ENCODE results near the gene ZFP82. TPM values are rescaled to one million over a fixed set of nuclear protein-coding genes. Genes with fewer than 3 reads are reported as not detected.

Gene ZFP82
- total RNA-seq, 1 experiment from 2014 or later: 0.36 TPM

DNA sequence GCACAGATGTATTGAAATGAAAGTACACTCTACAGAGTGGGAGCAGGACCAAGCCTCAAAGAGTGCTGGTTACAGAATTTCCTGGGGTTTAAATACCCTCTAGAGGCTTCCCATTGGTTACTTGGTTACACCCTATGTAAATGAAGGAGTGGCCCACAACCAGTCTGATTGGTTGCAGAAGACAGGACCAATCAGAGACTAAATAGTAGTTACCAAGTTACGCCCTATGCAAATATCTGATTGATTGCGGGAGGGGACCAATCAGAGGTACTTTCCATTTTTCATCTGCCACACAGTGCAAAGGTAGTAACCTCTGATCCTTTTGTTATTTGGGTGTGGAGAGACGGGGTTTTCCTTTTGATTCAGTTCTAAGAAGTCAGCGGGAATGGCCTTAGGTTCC is 5.5 kb upstream of the ZFP82 start:
- intact Hi-C loops (cut with micrococcal nuclease): no loop called here
- H2AFZ ChIP-seq (ENCODE audit: low read length): no peak overlapping the region

DNA sequence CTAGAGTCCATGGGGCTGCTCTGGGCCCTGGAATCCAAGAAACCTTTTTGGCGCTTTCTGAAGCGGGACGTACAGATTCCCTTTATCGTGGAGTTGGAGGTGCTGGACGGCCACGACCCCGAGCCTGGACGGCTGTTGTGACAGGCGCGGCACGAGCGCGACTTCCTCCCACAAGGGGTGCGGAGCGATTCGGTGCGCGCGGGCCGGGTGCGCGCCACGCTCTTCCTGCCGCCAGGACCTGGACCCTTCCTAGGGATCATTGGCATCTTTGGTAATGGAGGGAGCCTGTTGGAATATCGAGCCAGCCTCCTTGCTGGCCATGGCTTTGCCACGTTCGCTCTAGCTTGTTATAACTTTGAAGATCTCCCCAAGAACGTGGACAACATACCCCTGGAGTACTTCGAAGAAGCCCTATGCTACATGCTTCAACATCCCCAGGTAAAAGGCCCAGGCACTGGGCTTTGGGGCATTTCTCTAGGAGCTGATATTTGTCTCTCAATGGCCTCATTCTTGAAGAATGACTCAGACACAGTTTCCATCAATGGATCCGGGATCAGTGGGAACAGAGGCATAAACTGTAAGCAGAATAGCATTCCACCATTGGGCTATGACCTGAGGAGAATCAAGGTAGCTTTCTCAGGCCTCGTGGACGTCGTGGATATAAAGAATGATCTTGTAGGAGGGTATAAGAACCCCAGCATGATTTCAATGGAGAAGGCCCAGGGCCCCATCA is 3.5 kb upstream of the ZFP82 start:
- no peak for TF ChIP-seq EZH2 (IDR thresholded peaks at IDR 0.05; ENCODE audit: low read length, unreplicated experiment)
- TF ChIP-seq, protein P1, sequence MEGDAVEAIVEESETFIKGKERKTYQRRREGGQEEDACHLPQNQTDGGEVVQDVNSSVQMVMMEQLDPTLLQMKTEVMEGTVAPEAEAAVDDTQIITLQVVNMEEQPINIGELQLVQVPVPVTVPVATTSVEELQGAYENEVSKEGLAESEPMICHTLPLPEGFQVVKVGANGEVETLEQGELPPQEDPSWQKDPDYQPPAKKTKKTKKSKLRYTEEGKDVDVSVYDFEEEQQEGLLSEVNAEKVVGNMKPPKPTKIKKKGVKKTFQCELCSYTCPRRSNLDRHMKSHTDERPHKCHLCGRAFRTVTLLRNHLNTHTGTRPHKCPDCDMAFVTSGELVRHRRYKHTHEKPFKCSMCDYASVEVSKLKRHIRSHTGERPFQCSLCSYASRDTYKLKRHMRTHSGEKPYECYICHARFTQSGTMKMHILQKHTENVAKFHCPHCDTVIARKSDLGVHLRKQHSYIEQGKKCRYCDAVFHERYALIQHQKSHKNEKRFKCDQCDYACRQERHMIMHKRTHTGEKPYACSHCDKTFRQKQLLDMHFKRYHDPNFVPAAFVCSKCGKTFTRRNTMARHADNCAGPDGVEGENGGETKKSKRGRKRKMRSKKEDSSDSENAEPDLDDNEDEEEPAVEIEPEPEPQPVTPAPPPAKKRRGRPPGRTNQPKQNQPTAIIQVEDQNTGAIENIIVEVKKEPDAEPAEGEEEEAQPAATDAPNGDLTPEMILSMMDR (conservative IDR thresholded peaks at IDR 0.05; ENCODE audit: low read depth, low read length): no peak
- TF ChIP-seq EZH2phosphoT487 (IDR thresholded peaks at IDR 0.05; ENCODE audit: borderline replicate concordance, low read length): no peak
- H3K9me3 ChIP-seq (ENCODE audit: low read length): no peaks in the 10 kb centered on the region
- no peaks in the 10 kb centered on the region for H3K4me1 ChIP-seq (ENCODE audit: insufficient read depth, low read length)
- no peak overlapping the region for H2AFZ ChIP-seq (ENCODE audit: low read length)
- intact Hi-C loops (cut with micrococcal nuclease): no loop called here
- no peak overlapping the region for H3K27ac ChIP-seq (ENCODE audit: low read length)
- POLR2A ChIA-PET (ENCODE audit: unreplicated experiment): no interaction called here
- peaks cover 9% of the 10 kb centered on the region; the same call in 1 of the 2 replicates for H3K79me2 ChIP-seq (ENCODE audit: low read length)
- CTCF ChIA-PET: no interaction called here
- H4K20me1 ChIP-seq (ENCODE audit: low read length): no peaks in the 10 kb centered on the region
- DNase-seq: no peak
- no peaks in the 10 kb centered on the region for H3F3A ChIP-seq (ENCODE audit: low read length, unreplicated experiment)
- no peaks in the 10 kb centered on the region for H3K36me3 ChIP-seq (ENCODE audit: low read depth, low read length)
- no peak for ATAC-seq
- no TSS peak for BruUV-seq (replicated peaks)
- H3K27me3 ChIP-seq (ENCODE audit: low read length): no peaks in the 10 kb centered on the region
- H3K9ac ChIP-seq (ENCODE audit: low read length): no peak overlapping the region
- H3K4me3 ChIP-seq (ENCODE audit: low read length): no peak overlapping the region
- H3K9me2 ChIP-seq (replicated peaks; ENCODE audit: low read length): no peaks in the 10 kb centered on the region
- H3K4me2 ChIP-seq (ENCODE audit: low read length): no peak overlapping the region

More for the DNA sequence above, 5.5 kb upstream of the ZFP82 start:
- no peak overlapping the region for H3K27ac ChIP-seq (ENCODE audit: low read length)
- POLR2A ChIA-PET (ENCODE audit: unreplicated experiment): no interaction called here
- no peaks in the 10 kb centered on the region for H3K4me1 ChIP-seq (ENCODE audit: insufficient read depth, low read length)
- no peak for TF ChIP-seq EZH2phosphoT487 (IDR thresholded peaks at IDR 0.05; ENCODE audit: borderline replicate concordance, low read length)
- TF ChIP-seq, protein P1 (conservative IDR thresholded peaks at IDR 0.05; ENCODE audit: low read depth, low read length): no peak
- TF ChIP-seq EZH2 (IDR thresholded peaks at IDR 0.05; ENCODE audit: low read length, unreplicated experiment): no peak
- H3K79me2 ChIP-seq (ENCODE audit: low read length): no peaks in the 10 kb centered on the region
- H3K27me3 ChIP-seq (ENCODE audit: low read length): no peaks in the 10 kb centered on the region
- no peak for DNase-seq
- H3K9me2 ChIP-seq (replicated peaks; ENCODE audit: low read length): no peaks in the 10 kb centered on the region
- H3F3A ChIP-seq (ENCODE audit: low read length, unreplicated experiment): no peaks in the 10 kb centered on the region
- no peaks in the 10 kb centered on the region for H3K36me3 ChIP-seq (ENCODE audit: low read depth, low read length)
- CTCF ChIA-PET: no interaction called here
- H3K4me2 ChIP-seq (ENCODE audit: low read length): no peak overlapping the region
- H3K9me3 ChIP-seq (ENCODE audit: low read length): no peaks in the 10 kb centered on the region
- H3K4me3 ChIP-seq (ENCODE audit: low read length): no peak overlapping the region
- ATAC-seq: no peak
- BruUV-seq (replicated peaks): no TSS peak
- no peak overlapping the region for H3K9ac ChIP-seq (ENCODE audit: low read length)
- H4K20me1 ChIP-seq (ENCODE audit: low read length): no peaks in the 10 kb centered on the region

DNA sequence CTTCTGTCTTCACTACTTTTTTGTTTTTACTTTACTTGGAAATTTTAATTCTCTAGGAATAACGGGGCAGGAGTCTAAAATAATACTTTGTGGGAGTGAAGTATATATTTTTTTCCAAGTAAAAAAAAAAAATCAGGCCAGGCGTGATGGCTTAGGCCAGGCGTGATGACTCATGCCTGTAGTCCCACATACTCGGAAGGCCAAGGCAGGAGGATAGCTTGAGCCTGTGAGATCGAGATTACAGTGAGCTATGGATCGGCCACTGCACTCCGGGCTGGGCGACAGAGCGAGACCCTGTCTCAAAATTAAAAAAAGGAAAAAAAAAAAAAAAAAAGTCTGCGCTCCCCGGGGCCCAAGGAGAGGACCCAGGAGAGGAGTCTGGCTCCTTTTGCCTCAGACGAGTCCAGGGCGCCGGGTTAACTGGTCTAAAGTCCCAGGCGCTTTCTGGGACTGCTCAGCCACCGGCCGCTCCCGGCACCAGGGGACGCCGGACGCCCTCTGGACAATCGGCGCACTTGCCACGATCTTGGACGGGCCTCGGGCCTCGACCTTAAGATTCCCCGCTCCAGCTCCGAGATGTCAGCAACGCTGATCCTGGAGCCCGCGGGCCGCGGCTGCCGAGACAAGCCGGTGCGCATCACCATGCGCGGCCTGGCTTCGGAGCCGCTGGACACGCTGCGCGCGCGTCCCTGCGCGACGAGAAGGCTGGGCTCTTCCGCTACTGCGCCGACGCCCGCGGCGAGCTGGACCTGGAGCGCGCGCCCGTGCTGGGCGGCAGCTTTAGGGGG is 2.7 kb upstream of the ZFP82 start:
- no peaks in the 10 kb centered on the region for H3K9me3 ChIP-seq (ENCODE audit: low read length)
- ATAC-seq (no peak), DNase-seq (no peak)
- H3K27ac ChIP-seq (ENCODE audit: low read length): no peak overlapping the region
- CTCF ChIA-PET: no interaction called here
- no TSS peak for BruUV-seq (replicated peaks)
- TF ChIP-seq, protein P1 (conservative IDR thresholded peaks at IDR 0.05; ENCODE audit: low read depth, low read length): no peak
- TF ChIP-seq EZH2phosphoT487 (IDR thresholded peaks at IDR 0.05; ENCODE audit: borderline replicate concordance, low read length) (no peak), EZH2 (IDR thresholded peaks at IDR 0.05; ENCODE audit: low read length, unreplicated experiment) (no peak)
- no peaks in the 10 kb centered on the region for H4K20me1 ChIP-seq (ENCODE audit: low read length)
- no peak overlapping the region for H3K4me3 ChIP-seq (ENCODE audit: low read length)
- no peaks in the 10 kb centered on the region for H3K9me2 ChIP-seq (replicated peaks; ENCODE audit: low read length)
- H3K4me1 ChIP-seq (ENCODE audit: insufficient read depth, low read length): no peaks in the 10 kb centered on the region
- H2AFZ ChIP-seq (ENCODE audit: low read length): no peak overlapping the region
- intact Hi-C loops (cut with micrococcal nuclease): no loop called here
- no peaks in the 10 kb centered on the region for H3K36me3 ChIP-seq (ENCODE audit: low read depth, low read length)
- no peak overlapping the region for H3K9ac ChIP-seq (ENCODE audit: low read length)
- H3K79me2 ChIP-seq (ENCODE audit: low read length): peaks cover 9% of the 10 kb centered on the region; the same call in 1 of the 2 replicates
- H3F3A ChIP-seq (ENCODE audit: low read length, unreplicated experiment): no peaks in the 10 kb centered on the region
- POLR2A ChIA-PET (ENCODE audit: unreplicated experiment): no interaction called here
- no peaks in the 10 kb centered on the region for H3K27me3 ChIP-seq (ENCODE audit: low read length)
- H3K4me2 ChIP-seq (ENCODE audit: low read length): no peak overlapping the region

Measured in PC-3 (cell line).